Right atrium auricular region (tissue), 2 donors: ENCODE data around the gene C16orf96. TPM values are rescaled to one million over a fixed set of nuclear protein-coding genes. Genes with fewer than 3 reads are reported as not detected.

ENCODE experiments used
- DNase-seq: peaks from one replicate; pipeline ENCODE4 v3.0.0-alpha.2; 2019; ENCODE audit warnings: low spot score
- H3K27ac ChIP-seq, 2 donors: fragments of 200-600 bp; sonication (generic); 1 replicate in 1 of 2; 2 replicates in 1 of 2; pipeline ENCODE4 v1.5.1; 2016 to 2019
- H3K27me3 ChIP-seq, 2 donors: fragments of 200-600 bp; sonication (generic); one replicate each; pipeline versions ENCODE4 v1.5.1 to v1.6.0; 2017 to 2019
- H3K36me3 ChIP-seq: fragments of 200-600 bp; sonication (generic); one replicate; pipeline ENCODE4 v1.5.1; 2016
- H3K4me1 ChIP-seq, 2 donors: fragments of 200-600 bp; sonication (generic); one replicate each; pipeline versions ENCODE4 v1.5.1 to v1.6.0; 2017 to 2019
- H3K4me3 ChIP-seq, 2 donors: fragments of 200-600 bp; sonication (generic); 1 replicate in 1 of 2; 2 replicates in 1 of 2; pipeline ENCODE4 v1.5.1; 2017 to 2019; ENCODE audit warnings: mild to moderate bottlenecking in 1 of 2, moderate library complexity in 1 of 2
- H3K9me3 ChIP-seq, 2 donors: fragments of 200-600 bp; sonication (generic); one replicate each; pipeline ENCODE4 v1.5.1; 2019
- CTCF ChIP-seq, 2 donors: fragments of 200-600 bp; sonication (generic); IDR thresholded peaks; one replicate each; pipeline ENCODE4 v1.5.1; 2019; ENCODE audit warnings: antibody characterized with exemption in 2 of 2
- total RNA-seq, 2 donors: library from RNA; depleted of rRNA; stranded (reverse); fragments of >200 nt; gene quantifications; one replicate each; pipeline ENCODE4 v1.1.0, GENCODE V29; 2016

C16orf96 gene
- total RNA-seq, 2 donors from 2014 or later: 0.24 TPM; not detected in 1

GRCh38 chr16:4557973-4558372, 1.8 kb downstream of the C16orf96 start:
- no peak for DNase-seq
- no peaks in the 10 kb centered on the region for H3K36me3 ChIP-seq
- no peak overlapping the region for H3K27ac ChIP-seq
- no peaks in the 10 kb centered on the region for H3K27me3 ChIP-seq
- no peaks in the 10 kb centered on the region for H3K4me1 ChIP-seq
- no peak for TF ChIP-seq CTCF (IDR thresholded peaks at IDR 0.05)
- H3K9me3 ChIP-seq: no peaks in the 10 kb centered on the region
- no peak overlapping the region for H3K4me3 ChIP-seq

- H3K4me1 ChIP-seq: no peaks in the 10 kb centered on the region
- no peak overlapping the region for H3K27ac ChIP-seq
- no peak for DNase-seq
- H3K4me3 ChIP-seq: no peak overlapping the region
- H3K9me3 ChIP-seq: no peaks in the 10 kb centered on the region
- TF ChIP-seq CTCF (IDR thresholded peaks at IDR 0.05): no peak
- H3K27me3 ChIP-seq: no peaks in the 10 kb centered on the region
- no peaks in the 10 kb centered on the region for H3K36me3 ChIP-seq
Observed at GRCh38 chr16:4561596-4561995, 5.5 kb downstream of the C16orf96 start.

GRCh38 chr16:4564661-4565267, 8.6 kb downstream of the C16orf96 start:
- Histone ChIP-seq H3K4me1 (no peaks in the 10 kb centered on the region), H3K27me3 (no peaks in the 10 kb centered on the region), H3K27ac (no peak overlapping the region), H3K4me3 (no peak overlapping the region), H3K36me3 (no peaks in the 10 kb centered on the region), H3K9me3 (no peaks in the 10 kb centered on the region)
- TF ChIP-seq CTCF (IDR thresholded peaks at IDR 0.05): no peak
- no peak for DNase-seq

GRCh38 chr16:4566144-4566543, 10.0 kb downstream of the C16orf96 start:
- no peaks in the 10 kb centered on the region for H3K9me3 ChIP-seq
- H3K4me3 ChIP-seq: no peak overlapping the region
- H3K27me3 ChIP-seq: no peaks in the 10 kb centered on the region
- TF ChIP-seq CTCF (IDR thresholded peaks at IDR 0.05): no peak
- no peaks in the 10 kb centered on the region for H3K4me1 ChIP-seq
- no peak for DNase-seq
- no peaks in the 10 kb centered on the region for H3K36me3 ChIP-seq
- H3K27ac ChIP-seq: no peak overlapping the region

GRCh38 chr16:4570086-4570485, 13.9 kb downstream of the C16orf96 start:
- H3K4me1 ChIP-seq: no peaks in the 10 kb centered on the region
- H3K9me3 ChIP-seq: no peaks in the 10 kb centered on the region
- H3K27me3 ChIP-seq: no peaks in the 10 kb centered on the region
- no peak overlapping the region for H3K27ac ChIP-seq
- H3K36me3 ChIP-seq: no peaks in the 10 kb centered on the region
- no peak overlapping the region for H3K4me3 ChIP-seq
- TF ChIP-seq CTCF (IDR thresholded peaks at IDR 0.05): no peak
- no peak for DNase-seq

- Histone ChIP-seq H3K27ac (no peak overlapping the region), H3K9me3 (no peaks in the 10 kb centered on the region), H3K36me3 (no peaks in the 10 kb centered on the region), H3K4me3 (no peak overlapping the region), H3K4me1 (no peaks in the 10 kb centered on the region), H3K27me3 (no peaks in the 10 kb centered on the region)
- no peak for TF ChIP-seq CTCF (IDR thresholded peaks at IDR 0.05)
- DNase-seq: no peak
Observed at GRCh38 chr16:4570688-4571321, 14.7 kb downstream of the C16orf96 start.
